Keratinocyte (primary cell): ENCODE data around the gene CAPZA2.

ENCODE experiments used
- EZH2 ChIP-seq: IDR thresholded peaks from one replicate; pipeline ENCODE4 v1.6.1; 2012; ENCODE audit warnings: inconsistent platforms, mild to moderate bottlenecking, low read length, moderate library complexity
- TF ChIP-seq, protein P1 (sequence below), 3 experiments: IDR thresholded peaks in 1 of 3; conservative IDR thresholded peaks in 1 of 3; optimal IDR thresholded peaks in 1 of 3; 2 replicates in 2 of 3; 3 replicates in 1 of 3; pipeline versions ENCODE3 to v1.5.1; 2011; ENCODE audit warnings: low read length in 3 of 3, mild to moderate bottlenecking in 3 of 3, moderate library complexity in 2 of 3, control low read depth in 1 of 3, inconsistent platforms in 1 of 3; ENCODE audit not compliant: insufficient read depth in 2 of 3; ENCODE audit errors: extremely low read depth in 1 of 3

DNA sequence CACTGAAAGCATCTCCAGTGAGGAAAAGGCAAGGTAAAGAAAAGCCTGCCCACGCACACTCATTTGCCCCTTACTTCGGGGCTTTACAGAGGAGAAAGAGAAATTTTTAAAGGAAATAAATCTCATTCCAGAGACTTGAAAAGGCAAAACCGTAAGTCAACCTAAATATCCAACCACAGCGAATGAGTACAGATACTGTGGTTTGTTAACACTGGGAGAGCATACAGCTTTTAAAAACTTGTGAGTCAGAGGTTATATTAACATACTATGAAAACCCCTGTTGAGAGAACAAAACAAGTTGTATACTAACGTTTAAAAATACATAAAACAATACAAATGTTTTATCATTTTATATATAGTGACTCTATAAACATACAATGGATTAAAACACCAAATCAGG is 62.4 kb downstream of the CAPZA2 start:
- TF ChIP-seq EZH2, result no peak
- TF ChIP-seq, protein P1, sequence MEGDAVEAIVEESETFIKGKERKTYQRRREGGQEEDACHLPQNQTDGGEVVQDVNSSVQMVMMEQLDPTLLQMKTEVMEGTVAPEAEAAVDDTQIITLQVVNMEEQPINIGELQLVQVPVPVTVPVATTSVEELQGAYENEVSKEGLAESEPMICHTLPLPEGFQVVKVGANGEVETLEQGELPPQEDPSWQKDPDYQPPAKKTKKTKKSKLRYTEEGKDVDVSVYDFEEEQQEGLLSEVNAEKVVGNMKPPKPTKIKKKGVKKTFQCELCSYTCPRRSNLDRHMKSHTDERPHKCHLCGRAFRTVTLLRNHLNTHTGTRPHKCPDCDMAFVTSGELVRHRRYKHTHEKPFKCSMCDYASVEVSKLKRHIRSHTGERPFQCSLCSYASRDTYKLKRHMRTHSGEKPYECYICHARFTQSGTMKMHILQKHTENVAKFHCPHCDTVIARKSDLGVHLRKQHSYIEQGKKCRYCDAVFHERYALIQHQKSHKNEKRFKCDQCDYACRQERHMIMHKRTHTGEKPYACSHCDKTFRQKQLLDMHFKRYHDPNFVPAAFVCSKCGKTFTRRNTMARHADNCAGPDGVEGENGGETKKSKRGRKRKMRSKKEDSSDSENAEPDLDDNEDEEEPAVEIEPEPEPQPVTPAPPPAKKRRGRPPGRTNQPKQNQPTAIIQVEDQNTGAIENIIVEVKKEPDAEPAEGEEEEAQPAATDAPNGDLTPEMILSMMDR (optimal IDR thresholded peaks at IDR 0.05 in 1 of 3, IDR thresholded peaks at IDR 0.05 in 1 of 3, conservative IDR thresholded peaks at IDR 0.05 in 1 of 3; ENCODE audit: extremely low read depth in 1 of 3, insufficient read depth in 2 of 3, low read length in 3 of 3), result no peak
